ENCODE data around the gene ARHGAP9.
"Not testable (repeated sequence)": the region's sequence is repeated elsewhere in the genome, so short reads cannot be mapped to it uniquely, and the experiment has no call there.

- not testable (repeated sequence) for TF ChIP-seq POLR2A, CTCF (IDR thresholded peaks at IDR 0.05)
These were observed 52.7 kb downstream of the ARHGAP9 start for GRCh38 chr12:57426948-57427347.
